ENCODE measurements around the gene KHK. TPM values are rescaled to one million over a fixed set of nuclear protein-coding genes. Genes with fewer than 3 reads are reported as not detected.

KHK gene
- total RNA-seq, 4 donors from 2014 or later: 1.8 to 12.0 (median 6.3) TPM

GRCh38 chr2:27122791-27123190 lies 36.2 kb downstream of the KHK start:
- intact Hi-C loops (cut with DNase I; ENCODE audit: low total_unique reads) (no loop called here), in situ Hi-C loops (cut with MboI; ENCODE audit: low pct_ligation_motif_present in 1 of 4, low pct_unique_long_range_greater_than_20kb in 1 of 4, low sequenced_read_pairs in 3 of 4) (loop anchor here in 1 of 4 donors (25.0 kb wide), 1 partner anchor 90 kb away; the partner anchor contains the start of genes ATRAID, CAD and SLC5A6)
- Histone ChIP-seq H3K4me3 (no peak overlapping the region), H3K9me3 (no peaks in the 10 kb centered on the region), H3K36me3 (no peaks in the 10 kb centered on the region), H3K27me3 (peaks cover 34% of the 10 kb centered on the region), H3K27ac (no peak overlapping the region), H3K4me1 (peaks cover 4 to 14% (median 11%) of the 10 kb centered on the region in 4 donors)
- no peak for TF ChIP-seq CTCF (IDR thresholded peaks at IDR 0.05)
- no peak for TF ChIP-seq POLR2A (IDR thresholded peaks at IDR 0.05)
- DNase-seq: no peak
- WGBS, 2 donors (ENCODE audit: low coverage in 1 of 2): 88 to 89% methylated on average over 4 to 6 of the region's 7 CpGs

GRCh38 chr2:27123302-27124150 lies 37.0 kb downstream of the KHK start, which contains the start of gene ABHD1:
TSS of gene ABHD1 (plus strand) at chr2:27123815. CDS start at chr2:27123949, 134 bp downstream.
- Histone ChIP-seq H3K27me3 (peaks cover 27% of the 10 kb centered on the region), H3K9me3 (no peaks in the 10 kb centered on the region), H3K27ac (peak within 1 kb of the TSS in 3 of 4 donors; percentile 7 to 38 (median 8)), H3K4me1 (peaks cover 1 to 10% (median 8%) of the 10 kb centered on the region in 4 donors), H3K36me3 (no peaks in the 10 kb centered on the region), H3K4me3 (peak within 1 kb of the TSS; percentile 3 to 61 (median 40))
- intact Hi-C loops (cut with DNase I; ENCODE audit: low total_unique reads) (no loop called here), in situ Hi-C loops (cut with MboI; ENCODE audit: low pct_ligation_motif_present in 1 of 4, low pct_unique_long_range_greater_than_20kb in 1 of 4, low sequenced_read_pairs in 3 of 4) (loop anchor here in 1 of 4 donors (25.0 kb wide), 1 partner anchor 89 kb away; the partner anchor contains the start of genes ATRAID, CAD and SLC5A6)
- TF ChIP-seq POLR2AphosphoS5 (IDR thresholded peaks at IDR 0.05) (no peak), POLR2A (IDR thresholded peaks at IDR 0.05) (peak; percentile 32)
- 6 to 55% methylated on average over 2 to 37 of the region's 47 CpGs for WGBS, 2 donors (ENCODE audit: low coverage in 1 of 2)
- DNase-seq: peak; percentile 77

GRCh38 chr2:27125104-27125503 lies 38.5 kb downstream of the KHK start:
- H3K27me3 ChIP-seq: peaks cover 11% of the 10 kb centered on the region
- peaks cover 0 to 9% (median 6%) of the 10 kb centered on the region in 4 donors for H3K4me1 ChIP-seq
- no peak overlapping the region for H3K4me3 ChIP-seq
- in situ Hi-C loops (cut with MboI; ENCODE audit: low pct_ligation_motif_present in 1 of 4, low pct_unique_long_range_greater_than_20kb in 1 of 4, low sequenced_read_pairs in 3 of 4): no loop called here
- no peaks in the 10 kb centered on the region for H3K36me3 ChIP-seq
- H3K9me3 ChIP-seq: no peaks in the 10 kb centered on the region
- intact Hi-C loops (cut with DNase I; ENCODE audit: low total_unique reads): no loop called here
- TF ChIP-seq CTCF (IDR thresholded peaks at IDR 0.05) (no peak), EP300 (IDR thresholded peaks at IDR 0.05; ENCODE audit: low read depth) (no peak), POLR2AphosphoS5 (IDR thresholded peaks at IDR 0.05) (no peak), POLR2A (IDR thresholded peaks at IDR 0.05) (no peak)
- 67 to 93% methylated on average over 1 to 3 of the region's 3 CpGs for WGBS, 2 donors (ENCODE audit: low coverage in 1 of 2)
- H3K27ac ChIP-seq: no peak overlapping the region
- DNase-seq: no peak

- no peak for DNase-seq
- peaks cover 0 to 8% (median 0%) of the 10 kb centered on the region in 4 donors for H3K36me3 ChIP-seq
- H3K4me1 ChIP-seq: peaks cover 0 to 9% (median 6%) of the 10 kb centered on the region in 4 donors
- WGBS, 2 donors (ENCODE audit: low coverage in 1 of 2): 52 to 60% methylated on average over 2 to 5 of the region's 5 CpGs
- in situ Hi-C loops (cut with MboI; ENCODE audit: low pct_ligation_motif_present in 1 of 4, low pct_unique_long_range_greater_than_20kb in 1 of 4, low sequenced_read_pairs in 3 of 4) (no loop called here), intact Hi-C loops (cut with DNase I; ENCODE audit: low total_unique reads) (no loop called here)
- H3K4me3 ChIP-seq: no peak overlapping the region
- TF ChIP-seq POLR2AphosphoS5 (IDR thresholded peaks at IDR 0.05) (no peak), CTCF (IDR thresholded peaks at IDR 0.05) (no peak), EP300 (IDR thresholded peaks at IDR 0.05; ENCODE audit: low read depth) (no peak)
- no peak overlapping the region for H3K27ac ChIP-seq
- no peaks in the 10 kb centered on the region for H3K9me3 ChIP-seq
- peaks cover under 1% of the 10 kb centered on the region for H3K27me3 ChIP-seq
Observed at GRCh38 chr2:27126252-27126710, 39.7 kb downstream of the KHK start.
